GM19463 (cell line): ENCODE results near the gene GPS1.

Experiments
- ATAC-seq: cut with Tn5 transposase; IDR thresholded peaks from one replicate; pipeline ENCODE4 v1.9.1; 2021; ENCODE audit warnings: mild to moderate bottlenecking, moderate library complexity; ENCODE audit not compliant: unreplicated experiment

Gene GPS1

GRCh38 chr17:82041144-82041814, 10.4 kb upstream of the GPS1 start:
- ATAC-seq = no peak

- ATAC-seq = no peak
Observed at GRCh38 chr17:82042649-82043048, 9.0 kb upstream of the GPS1 start.

GRCh38 chr17:82043507-82043906, 8.2 kb upstream of the GPS1 start:
- ATAC-seq = no peak

- ATAC-seq = no peak
Observed at GRCh38 chr17:82045936-82046484, 5.7 kb upstream of the GPS1 start.

GRCh38 chr17:82046903-82047302, 4.8 kb upstream of the GPS1 start:
- no peak for ATAC-seq

- no peak for ATAC-seq
Observed at GRCh38 chr17:82047379-82047778, 4.3 kb upstream of the GPS1 start.

GRCh38 chr17:82047914-82048570, 3.7 kb upstream of the GPS1 start:
- ATAC-seq = no peak

- ATAC-seq = no peak
Observed at GRCh38 chr17:82048571-82048971, 3.1 kb upstream of the GPS1 start.

- no peak for ATAC-seq
Observed at GRCh38 chr17:82049106-82049505, 2.6 kb upstream of the GPS1 start.

- no peak for ATAC-seq
Observed at GRCh38 chr17:82049521-82049971, 2.2 kb upstream of the GPS1 start.

- no peak for ATAC-seq
Observed at GRCh38 chr17:82050152-82050760, 1.4 kb upstream of the GPS1 start.

- ATAC-seq = peak; percentile 19
Observed at GRCh38 chr17:82050761-82051641, 697 bp upstream of the GPS1 start.

GRCh38 chr17:82052638-82053059, 951 bp downstream of the GPS1 start:
- no peak for ATAC-seq

GRCh38 chr17:82053130-82053529, 1.4 kb downstream of the GPS1 start:
- no peak for ATAC-seq

- no peak for ATAC-seq
Observed at GRCh38 chr17:82053556-82054263, 2.0 kb downstream of the GPS1 start.

- no peak for ATAC-seq
Observed at GRCh38 chr17:82054351-82055022, 2.8 kb downstream of the GPS1 start.

GRCh38 chr17:82055023-82055964, 3.6 kb downstream of the GPS1 start:
- ATAC-seq = no peak

- ATAC-seq = no peak
Observed at GRCh38 chr17:82055965-82056728, 4.4 kb downstream of the GPS1 start.
